Measurements from ENCODE around the gene SLC35E4.
A peak's percentile ranks its signal among the peaks of the same experiment; 100 is the strongest.
"Not testable (repeated sequence)": the region's sequence is repeated elsewhere in the genome, so short reads cannot be mapped to it uniquely, and the experiment has no call there.

Gene SLC35E4

GRCh38 chr22:30652852-30653251 lies 17.3 kb downstream of the SLC35E4 start:
- peaks cover 5% of the 10 kb centered on the region for H3K36me3 Mint-ChIP-seq
- no peak for DNase-seq (ENCODE audit: low spot score in 2 of 2)
- no peak overlapping the region for H3K4me3 Mint-ChIP-seq
- no peak overlapping the region for H3K27ac Mint-ChIP-seq
- H3K9me3 Mint-ChIP-seq: no peaks in the 10 kb centered on the region
- peaks cover 11% of the 10 kb centered on the region for H3K4me1 Mint-ChIP-seq
- no peak for ATAC-seq (ENCODE audit: low read depth)
- no peaks in the 10 kb centered on the region for H3K27me3 Mint-ChIP-seq

GRCh38 chr22:30654361-30654760 lies 18.8 kb downstream of the SLC35E4 start:
- Mint-ChIP-seq H3K36me3 (peaks cover 7% of the 10 kb centered on the region), H3K9me3 (no peaks in the 10 kb centered on the region), H3K27me3 (no peaks in the 10 kb centered on the region), H3K4me3 (no peak overlapping the region), H3K27ac (no peak overlapping the region), H3K4me1 (peaks cover 6% of the 10 kb centered on the region)
- ATAC-seq (ENCODE audit: low read depth): no peak
- no peak for DNase-seq (ENCODE audit: low spot score in 2 of 2)

GRCh38 chr22:30655532-30655931 lies 20.0 kb downstream of the SLC35E4 start:
- H3K4me1 Mint-ChIP-seq: peaks cover 4% of the 10 kb centered on the region
- no peaks in the 10 kb centered on the region for H3K27me3 Mint-ChIP-seq
- H3K27ac Mint-ChIP-seq: no peak overlapping the region
- H3K4me3 Mint-ChIP-seq: no peak overlapping the region
- H3K9me3 Mint-ChIP-seq: no peaks in the 10 kb centered on the region
- ATAC-seq (ENCODE audit: low read depth): no peak
- peaks cover 12% of the 10 kb centered on the region for H3K36me3 Mint-ChIP-seq
- no peak for DNase-seq (ENCODE audit: low spot score in 2 of 2)

GRCh38 chr22:30662040-30662439 lies 26.5 kb downstream of the SLC35E4 start:
- Mint-ChIP-seq H3K4me1 (peaks cover 17% of the 10 kb centered on the region), H3K9me3 (no peaks in the 10 kb centered on the region), H3K4me3 (no peak overlapping the region), H3K27me3 (no peaks in the 10 kb centered on the region), H3K36me3 (peaks cover 23% of the 10 kb centered on the region), H3K27ac (no peak overlapping the region)
- ATAC-seq (ENCODE audit: low read depth): no peak
- no peak for DNase-seq (ENCODE audit: low spot score in 2 of 2)

GRCh38 chr22:30664798-30665197 lies 29.2 kb downstream of the SLC35E4 start:
- no peak for ATAC-seq (ENCODE audit: low read depth)
- peaks cover 18% of the 10 kb centered on the region for H3K36me3 Mint-ChIP-seq
- H3K9me3 Mint-ChIP-seq: no peaks in the 10 kb centered on the region
- H3K27ac Mint-ChIP-seq: no peak overlapping the region
- no peak overlapping the region for H3K4me3 Mint-ChIP-seq
- H3K27me3 Mint-ChIP-seq: no peaks in the 10 kb centered on the region
- DNase-seq (ENCODE audit: low spot score in 2 of 2): no peak
- H3K4me1 Mint-ChIP-seq: peaks cover 23% of the 10 kb centered on the region

- no peaks in the 10 kb centered on the region for H3K27me3 Mint-ChIP-seq
- H3K4me3 Mint-ChIP-seq: no peak overlapping the region
- ATAC-seq (ENCODE audit: low read depth): no peak
- H3K9me3 Mint-ChIP-seq: no peaks in the 10 kb centered on the region
- peaks cover 16% of the 10 kb centered on the region for H3K36me3 Mint-ChIP-seq
- no peak overlapping the region for H3K27ac Mint-ChIP-seq
- DNase-seq (ENCODE audit: low spot score in 2 of 2): no peak
- peaks cover 20% of the 10 kb centered on the region for H3K4me1 Mint-ChIP-seq
These were observed 29.7 kb downstream of the SLC35E4 start for GRCh38 chr22:30665266-30665665.

GRCh38 chr22:30665786-30666185 lies 30.2 kb downstream of the SLC35E4 start:
- peak overlapping the region; percentile 87 for H3K27ac Mint-ChIP-seq
- H3K9me3 Mint-ChIP-seq: no peaks in the 10 kb centered on the region
- peak overlapping the region; percentile 51 for H3K4me3 Mint-ChIP-seq
- DNase-seq (ENCODE audit: low spot score in 2 of 2): no peak
- H3K27me3 Mint-ChIP-seq: no peaks in the 10 kb centered on the region
- H3K4me1 Mint-ChIP-seq: peaks cover 20% of the 10 kb centered on the region
- no peak for ATAC-seq (ENCODE audit: low read depth)
- H3K36me3 Mint-ChIP-seq: peaks cover 16% of the 10 kb centered on the region

- peak in 1 of 2 donors; percentile 21 for DNase-seq (ENCODE audit: low spot score in 2 of 2)
- Mint-ChIP-seq H3K27ac (peak overlapping the region; percentile 87), H3K9me3 (no peaks in the 10 kb centered on the region), H3K4me3 (peak overlapping the region; percentile 99), H3K27me3 (no peaks in the 10 kb centered on the region), H3K4me1 (peaks cover 20% of the 10 kb centered on the region), H3K36me3 (peaks cover 14% of the 10 kb centered on the region)
- ATAC-seq (ENCODE audit: low read depth): no peak
These were observed 31.5 kb downstream of the SLC35E4 start for GRCh38 chr22:30667107-30667493.

- Mint-ChIP-seq H3K9me3 (no peaks in the 10 kb centered on the region), H3K27ac (peak within 1 kb of the TSS; percentile 87), H3K27me3 (no peaks in the 10 kb centered on the region), H3K36me3 (peaks cover 10% of the 10 kb centered on the region), H3K4me3 (peak within 1 kb of the TSS; percentile 99), H3K4me1 (peaks cover 20% of the 10 kb centered on the region)
- ATAC-seq (ENCODE audit: low read depth) (peak; percentile 91), DNase-seq (ENCODE audit: low spot score in 2 of 2) (peak; percentile 93 to 96)
These were observed 32.2 kb downstream of the SLC35E4 start, which contains the start of gene DUSP18 for GRCh38 chr22:30667494-30668385. Gene DUSP18 (minus strand): TSS chr22:30667875. CDS start chr22:30664003, 3,872 bp downstream.

- no peak for ATAC-seq (ENCODE audit: low read depth)
- Mint-ChIP-seq H3K4me1 (peaks cover 20% of the 10 kb centered on the region), H3K9me3 (no peaks in the 10 kb centered on the region), H3K36me3 (peaks cover 5% of the 10 kb centered on the region), H3K27ac (peak overlapping the region; percentile 87), H3K27me3 (no peaks in the 10 kb centered on the region), H3K4me3 (peak overlapping the region; percentile 99)
- no peak for DNase-seq (ENCODE audit: low spot score in 2 of 2)
These were observed 32.8 kb downstream of the SLC35E4 start for GRCh38 chr22:30668386-30668710.

GRCh38 chr22:30671071-30671470 lies 35.5 kb downstream of the SLC35E4 start:
- DNase-seq (ENCODE audit: low spot score in 2 of 2): no peak
- Mint-ChIP-seq H3K27ac (no peak overlapping the region), H3K9me3 (no peaks in the 10 kb centered on the region), H3K27me3 (no peaks in the 10 kb centered on the region), H3K4me3 (no peak overlapping the region), H3K36me3 (no peaks in the 10 kb centered on the region), H3K4me1 (peaks cover 13% of the 10 kb centered on the region)
- no peak for ATAC-seq (ENCODE audit: low read depth)

GRCh38 chr22:30673136-30673535 lies 37.6 kb downstream of the SLC35E4 start:
- DNase-seq (ENCODE audit: low spot score in 2 of 2): no peak
- no peaks in the 10 kb centered on the region for H3K36me3 Mint-ChIP-seq

GRCh38 chr22:30674482-30674881 lies 38.9 kb downstream of the SLC35E4 start:
- H3K27ac Mint-ChIP-seq: no peak overlapping the region
- peaks cover 6% of the 10 kb centered on the region for H3K27me3 Mint-ChIP-seq
- no peaks in the 10 kb centered on the region for H3K36me3 Mint-ChIP-seq
- no peak for DNase-seq (ENCODE audit: low spot score in 2 of 2)
- ATAC-seq (ENCODE audit: low read depth): no peak
- no peak overlapping the region for H3K4me3 Mint-ChIP-seq
- H3K4me1 Mint-ChIP-seq: no peaks in the 10 kb centered on the region
- no peaks in the 10 kb centered on the region for H3K9me3 Mint-ChIP-seq

More at GRCh38 chr22:30673136-30673535, 37.6 kb downstream of the SLC35E4 start:
- H3K9me3 Mint-ChIP-seq: no peaks in the 10 kb centered on the region
- no peak for ATAC-seq (ENCODE audit: low read depth)
- H3K27ac Mint-ChIP-seq: no peak overlapping the region
- H3K27me3 Mint-ChIP-seq: peaks cover 3% of the 10 kb centered on the region
- H3K4me3 Mint-ChIP-seq: no peak overlapping the region
- peaks cover 5% of the 10 kb centered on the region for H3K4me1 Mint-ChIP-seq

GRCh38 chr22:30675436-30675835 lies 39.9 kb downstream of the SLC35E4 start:
- Mint-ChIP-seq H3K4me1 (no peaks in the 10 kb centered on the region), H3K27me3 (peaks cover 8% of the 10 kb centered on the region), H3K27ac (no peak overlapping the region), H3K4me3 (no peak overlapping the region), H3K9me3 (no peaks in the 10 kb centered on the region), H3K36me3 (no peaks in the 10 kb centered on the region)
- no peak for DNase-seq (ENCODE audit: low spot score in 2 of 2)
- no peak for ATAC-seq (ENCODE audit: low read depth)

- H3K4me3 Mint-ChIP-seq; H3K27me3 Mint-ChIP-seq; H3K27ac Mint-ChIP-seq; H3K9me3 Mint-ChIP-seq; H3K36me3 Mint-ChIP-seq; DNase-seq (ENCODE audit: low spot score in 2 of 2); ATAC-seq (ENCODE audit: low read depth); H3K4me1 Mint-ChIP-seq: not testable (repeated sequence)
These were observed 41.0 kb downstream of the SLC35E4 start for GRCh38 chr22:30676565-30676964.
